Loucy (cell line): ENCODE data around the gene IFNL1.
"Not testable (repeated sequence)": the region's sequence is repeated elsewhere in the genome, so short reads cannot be mapped to it uniquely, and the experiment has no call there.

ENCODE experiments used
- H2AFZ ChIP-seq: fragments of 200-600 bp; sonication (generic); 2 replicates; pipeline ENCODE4 v1.6.0; 2016; ENCODE audit warnings: antibody characterized with exemption, mild to moderate bottlenecking, low read length, moderate library complexity
- H3F3A ChIP-seq: fragments of 200-600 bp; 2 replicates; pipeline ENCODE4 v1.6.0; 2016; ENCODE audit warnings: antibody characterized with exemption, low read depth, mild to moderate bottlenecking
- H3K27me3 ChIP-seq: fragments of 200-600 bp; sonication (generic); 2 replicates; pipeline ENCODE4 v1.6.1; 2014; ENCODE audit warnings: low read length, mild to moderate bottlenecking; ENCODE audit not compliant: insufficient read depth, poor library complexity, severe bottlenecking
- H3K36me3 ChIP-seq: fragments of 200-600 bp; sonication (generic); 2 replicates; pipeline ENCODE4 v1.6.1; 2016; ENCODE audit warnings: low read length; ENCODE audit not compliant: insufficient read depth
- H3K4me1 ChIP-seq: fragments of 200-600 bp; sonication (generic); 2 replicates; pipeline ENCODE4 v1.5.1; 2014; ENCODE audit warnings: low read length, mild to moderate bottlenecking; ENCODE audit not compliant: insufficient read depth, poor library complexity, severe bottlenecking
- H3K4me2 ChIP-seq: fragments of 200-600 bp; sonication (generic); 2 replicates; pipeline ENCODE4 v1.6.0; 2014; ENCODE audit warnings: antibody characterized with exemption, low read length, low read depth, mild to moderate bottlenecking; ENCODE audit not compliant: poor library complexity, severe bottlenecking
- H3K4me3 ChIP-seq: fragments of 200-600 bp; sonication (generic); 2 replicates; pipeline ENCODE4 v1.5.1; 2014; ENCODE audit warnings: low read length, mild to moderate bottlenecking, mixed read lengths; ENCODE audit not compliant: poor library complexity, severe bottlenecking
- H3K79me2 ChIP-seq: fragments of 200-600 bp; sonication (generic); 2 replicates; pipeline ENCODE4 v1.6.1; 2014; ENCODE audit warnings: low read length; ENCODE audit not compliant: insufficient read depth
- H3K9ac ChIP-seq: fragments of 200-600 bp; sonication (generic); 2 replicates; pipeline ENCODE4 v1.6.0; 2014; ENCODE audit warnings: mild to moderate bottlenecking, low read depth, low read length, moderate library complexity; ENCODE audit not compliant: poor library complexity, severe bottlenecking
- H3K9me2 ChIP-seq: fragments of 200-600 bp; sonication (generic); replicated peaks from 2 replicates; pipeline ENCODE4 v1.6.1; 2016; ENCODE audit warnings: low read depth, low read length, mixed read lengths
- H3K9me3 ChIP-seq: fragments of 200-600 bp; sonication (generic); 2 replicates; pipeline ENCODE4 v1.6.1; 2014; ENCODE audit warnings: mild to moderate bottlenecking, antibody characterized with exemption, low read length, low read depth; ENCODE audit not compliant: insufficient read depth
- H4K20me1 ChIP-seq: fragments of 200-600 bp; sonication (generic); 2 replicates; pipeline ENCODE4 v1.6.0; 2014; ENCODE audit warnings: antibody characterized with exemption, low read length, mild to moderate bottlenecking; ENCODE audit not compliant: insufficient read depth, poor library complexity, severe bottlenecking
- EZH2phosphoT487 ChIP-seq: fragments of 200-600 bp; IDR thresholded peaks from 2 replicates; pipeline ENCODE4 v1.6.1; 2018; ENCODE audit warnings: antibody characterized with exemption, mild to moderate bottlenecking, moderate library complexity, borderline replicate concordance
- TF ChIP-seq, protein P1 (sequence below): fragments of 200-600 bp; sonication (generic); conservative IDR thresholded peaks from 2 replicates; pipeline ENCODE4 v1.5.1; 2014; ENCODE audit warnings: mild to moderate bottlenecking, antibody characterized with exemption, low read length

IFNL1 gene

GRCh38 chr19:39335168-39335548, 39.0 kb downstream of the IFNL1 start:
- H3K9ac ChIP-seq, result peak overlapping the region; percentile 92
- TF ChIP-seq, protein P1, sequence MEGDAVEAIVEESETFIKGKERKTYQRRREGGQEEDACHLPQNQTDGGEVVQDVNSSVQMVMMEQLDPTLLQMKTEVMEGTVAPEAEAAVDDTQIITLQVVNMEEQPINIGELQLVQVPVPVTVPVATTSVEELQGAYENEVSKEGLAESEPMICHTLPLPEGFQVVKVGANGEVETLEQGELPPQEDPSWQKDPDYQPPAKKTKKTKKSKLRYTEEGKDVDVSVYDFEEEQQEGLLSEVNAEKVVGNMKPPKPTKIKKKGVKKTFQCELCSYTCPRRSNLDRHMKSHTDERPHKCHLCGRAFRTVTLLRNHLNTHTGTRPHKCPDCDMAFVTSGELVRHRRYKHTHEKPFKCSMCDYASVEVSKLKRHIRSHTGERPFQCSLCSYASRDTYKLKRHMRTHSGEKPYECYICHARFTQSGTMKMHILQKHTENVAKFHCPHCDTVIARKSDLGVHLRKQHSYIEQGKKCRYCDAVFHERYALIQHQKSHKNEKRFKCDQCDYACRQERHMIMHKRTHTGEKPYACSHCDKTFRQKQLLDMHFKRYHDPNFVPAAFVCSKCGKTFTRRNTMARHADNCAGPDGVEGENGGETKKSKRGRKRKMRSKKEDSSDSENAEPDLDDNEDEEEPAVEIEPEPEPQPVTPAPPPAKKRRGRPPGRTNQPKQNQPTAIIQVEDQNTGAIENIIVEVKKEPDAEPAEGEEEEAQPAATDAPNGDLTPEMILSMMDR, result no peak
- TF ChIP-seq EZH2phosphoT487, result no peak
- peak overlapping the region; percentile 18; the same call in 1 of the 2 replicates for H2AFZ ChIP-seq
- no peaks in the 10 kb centered on the region for H3K9me2 ChIP-seq
- peaks cover 35% of the 10 kb centered on the region for H3K4me1 ChIP-seq
- no peaks in the 10 kb centered on the region for H3F3A ChIP-seq
- H3K4me3 ChIP-seq, result peak overlapping the region; percentile 82
- no peaks in the 10 kb centered on the region for H3K27me3 ChIP-seq
- H3K4me2 ChIP-seq, result peak overlapping the region; percentile 49
- no peaks in the 10 kb centered on the region for H4K20me1 ChIP-seq
- peaks cover 39% of the 10 kb centered on the region for H3K79me2 ChIP-seq
- no peaks in the 10 kb centered on the region for H3K36me3 ChIP-seq
- H3K9me3 ChIP-seq, result no peaks in the 10 kb centered on the region

GRCh38 chr19:39336483-39336882, 40.3 kb downstream of the IFNL1 start:
- Histone ChIP-seq H3K36me3 (no peaks in the 10 kb centered on the region), H3K9me3 (no peaks in the 10 kb centered on the region), H3K79me2 (peaks cover 42% of the 10 kb centered on the region), H3K9me2 (no peaks in the 10 kb centered on the region), H3K4me2 (peak overlapping the region; percentile 39), H3K27me3 (no peaks in the 10 kb centered on the region), H2AFZ (no peak overlapping the region), H3K4me1 (peaks cover 37% of the 10 kb centered on the region), H3F3A (no peaks in the 10 kb centered on the region), H3K9ac (peak overlapping the region; percentile 42), H4K20me1 (no peaks in the 10 kb centered on the region), H3K4me3 (peak overlapping the region; percentile 82)
- no peak for TF ChIP-seq EZH2phosphoT487
- TF ChIP-seq, protein P1, result no peak

DNA sequence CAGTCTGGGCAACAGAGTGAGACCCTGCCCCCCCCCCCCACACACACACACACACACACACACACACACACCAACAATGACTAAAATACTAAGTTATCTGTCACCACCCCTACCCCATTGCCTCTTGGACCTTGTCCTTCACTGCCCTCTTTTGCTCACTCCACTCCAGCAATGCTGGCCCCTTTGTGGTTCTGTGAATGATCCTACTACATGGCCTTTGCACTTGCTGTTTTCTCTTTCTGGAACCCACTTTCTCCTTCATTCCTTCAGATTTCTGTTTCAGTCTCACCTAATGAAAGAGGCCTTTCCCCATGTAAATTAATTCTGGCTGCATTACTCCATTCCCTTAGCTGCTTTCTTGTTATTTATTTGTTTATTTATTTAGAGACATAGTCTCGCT, 43.5 kb downstream of the IFNL1 start:
- Histone ChIP-seq H2AFZ (no peak overlapping the region), H3K27me3 (no peaks in the 10 kb centered on the region), H3K9ac (no peak overlapping the region), H3K36me3 (no peaks in the 10 kb centered on the region), H3K4me1 (peaks cover 38% of the 10 kb centered on the region), H4K20me1 (peaks cover 22% of the 10 kb centered on the region), H3K4me3 (no peak overlapping the region), H3F3A (no peaks in the 10 kb centered on the region), H3K9me3 (no peaks in the 10 kb centered on the region), H3K79me2 (peaks cover 39% of the 10 kb centered on the region), H3K4me2 (peak overlapping the region; percentile 96), H3K9me2 (no peaks in the 10 kb centered on the region)
- TF ChIP-seq, protein P1, result no peak
- no peak for TF ChIP-seq EZH2phosphoT487

DNA sequence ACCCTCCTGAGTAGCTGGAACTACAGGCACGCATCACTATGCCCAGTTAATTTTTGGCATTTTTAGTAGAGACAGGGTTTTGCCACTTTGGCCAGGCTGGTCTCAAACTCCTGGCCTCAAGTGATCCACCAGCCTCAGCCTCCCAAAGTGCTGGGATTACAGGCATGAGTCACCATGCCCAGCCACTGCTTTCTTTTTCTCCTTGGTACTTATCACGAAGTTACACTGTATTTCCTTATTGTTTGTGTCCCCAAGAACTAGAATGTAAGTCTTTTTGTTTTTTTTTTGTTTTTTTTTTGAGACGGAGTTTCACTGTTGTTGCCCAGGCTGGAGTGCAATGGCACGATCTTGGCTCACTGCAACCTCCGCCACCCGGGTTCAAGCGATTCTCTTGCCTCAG, 43.9 kb downstream of the IFNL1 start:
- H3K9me3 ChIP-seq, H3K27me3 ChIP-seq, H2AFZ ChIP-seq, H3K36me3 ChIP-seq, H3K4me3 ChIP-seq, H3F3A ChIP-seq, H3K9me2 ChIP-seq: not testable (repeated sequence)
- Histone ChIP-seq H4K20me1 (peaks cover 23% of the 10 kb centered on the region), H3K4me1 (peaks cover 41% of the 10 kb centered on the region), H3K79me2 (peaks cover 39% of the 10 kb centered on the region), H3K9ac (peak overlapping the region; percentile 88), H3K4me2 (peak overlapping the region; percentile 96)
